Esophagus muscularis mucosa (tissue), 3 donors: Measurements from ENCODE around the gene ANKRD53.

Experiments
- CTCF ChIP-seq, 3 experiments: fragments of 200-600 bp in 2 of 3; fragments of 450-650 bp in 1 of 3; sonication (generic) in 2 of 3; IDR thresholded peaks; one replicate each; pipeline ENCODE4 v1.5.1; 2017 to 2019; ENCODE audit warnings: antibody characterized with exemption in 3 of 3, mild to moderate bottlenecking in 2 of 3, moderate library complexity in 1 of 3
- POLR2A ChIP-seq: fragments of 450-650 bp; IDR thresholded peaks from one replicate; pipeline ENCODE4 v1.6.1; 2017; ENCODE audit warnings: antibody characterized with exemption, moderate library complexity, mild to moderate bottlenecking, low read depth

- TF ChIP-seq CTCF (IDR thresholded peaks at IDR 0.05) (no peak), POLR2A (no peak)
These were observed 8.2 kb downstream of the ANKRD53 start for GRCh38 chr2:70986499-70987189.
